HepG2 (cell line): ENCODE results near the gene ZG16. TPM values are rescaled to one million over a fixed set of nuclear protein-coding genes. Genes with fewer than 3 reads are reported as not detected.

ENCODE experiments used
- HDAC1 ChIP-seq: sonication (generic); formaldehyde crosslinking; IDR thresholded peaks from 2 replicates; pipeline ENCODE4 v1.5.1; 2020; ENCODE audit warnings: mild to moderate bottlenecking, missing genetic modification reagents
- HNF4A ChIP-seq: sonication (generic); formaldehyde crosslinking; IDR thresholded peaks from 2 replicates; pipeline ENCODE4 v1.4.0; 2020; ENCODE audit warnings: missing genetic modification reagents
- IKZF1 ChIP-seq: fragments of 450-650 bp; IDR thresholded peaks from 2 replicates; pipeline ENCODE4 v1.7.1; 2016
- MAZ ChIP-seq, 2 experiments: sonication (generic) in 1 of 2; formaldehyde crosslinking in 1 of 2; IDR thresholded peaks; 2 replicates each; pipeline versions ENCODE4 v1.5.0 to v1.6.1; 2012 to 2020; ENCODE audit warnings: low read depth in 2 of 2, mild to moderate bottlenecking in 2 of 2, borderline replicate concordance in 1 of 2, improper control_type of control experiment in 1 of 2, low read length in 1 of 2, missing genetic modification reagents in 1 of 2, moderate library complexity in 1 of 2
- MXI1 ChIP-seq: IDR thresholded peaks from 3 replicates; pipeline ENCODE4 v1.6.1; 2012; ENCODE audit warnings: low read depth, low read length, inconsistent platforms, borderline replicate concordance
- NR2F6 ChIP-seq, 2 experiments: IDR thresholded peaks; 2 replicates each; pipeline ENCODE4 v1.6.1; 2016; ENCODE audit warnings: antibody characterized with exemption in 1 of 2, mild to moderate bottlenecking in 1 of 2
- RFXAP ChIP-seq: sonication (generic); formaldehyde crosslinking; IDR thresholded peaks from 2 replicates; pipeline ENCODE4 v1.4.0; 2020; ENCODE audit warnings: missing genetic modification reagents, borderline replicate concordance
- RORA ChIP-seq: sonication (generic); formaldehyde crosslinking; IDR thresholded peaks from 2 replicates; pipeline ENCODE4 v1.5.0; 2020; ENCODE audit warnings: mild to moderate bottlenecking, missing genetic modification reagents, moderate library complexity
- SALL1 ChIP-seq: sonication (generic); formaldehyde crosslinking; IDR thresholded peaks from 2 replicates; pipeline ENCODE4 v1.8.0; 2022; ENCODE audit warnings: mild to moderate bottlenecking, missing genetic modification reagents
- ZIK1 ChIP-seq: sonication (generic); formaldehyde crosslinking; IDR thresholded peaks from 2 replicates; pipeline ENCODE4 v1.5.0; 2020; ENCODE audit warnings: mild to moderate bottlenecking, low read depth, missing genetic modification reagents, borderline replicate concordance
- ZNF136 ChIP-seq: sonication (generic); formaldehyde crosslinking; IDR thresholded peaks from 2 replicates; pipeline ENCODE4 v1.8.1; 2022; ENCODE audit warnings: low read depth, mild to moderate bottlenecking, moderate library complexity, missing genetic modification reagents
- ZNF18 ChIP-seq: sonication (generic); formaldehyde crosslinking; IDR thresholded peaks from 2 replicates; pipeline ENCODE4 v1.8.0; 2022; ENCODE audit warnings: mild to moderate bottlenecking, missing genetic modification reagents; ENCODE audit not compliant: insufficient replicate concordance
- ZNF205 ChIP-seq: IDR thresholded peaks from 2 replicates; pipeline ENCODE4 v1.6.1; 2018; ENCODE audit warnings: missing biosample characterization, missing genetic modification reagents
- ZNF280D ChIP-seq: sonication (generic); formaldehyde crosslinking; IDR thresholded peaks from 2 replicates; pipeline ENCODE4 v1.5.1; 2020; ENCODE audit warnings: mild to moderate bottlenecking, missing genetic modification reagents
- ZNF446 ChIP-seq: sonication (generic); formaldehyde crosslinking; IDR thresholded peaks from 2 replicates; pipeline ENCODE4 v1.5.0; 2020; ENCODE audit warnings: mild to moderate bottlenecking, missing genetic modification reagents
- ZNF616 ChIP-seq: sonication (generic); formaldehyde crosslinking; IDR thresholded peaks from 2 replicates; pipeline ENCODE4 v1.5.0; 2020; ENCODE audit warnings: low read depth, mild to moderate bottlenecking, missing genetic modification reagents
- ZNF619 ChIP-seq: sonication (generic); formaldehyde crosslinking; IDR thresholded peaks from 2 replicates; pipeline ENCODE4 v1.4.0; 2020; ENCODE audit warnings: mild to moderate bottlenecking, missing genetic modification reagents
- ZNF652 ChIP-seq: IDR thresholded peaks from 2 replicates; pipeline ENCODE4 v1.6.1; 2016; ENCODE audit warnings: low read depth, borderline replicate concordance
- ZNF672 ChIP-seq: sonication (generic); formaldehyde crosslinking; IDR thresholded peaks from 2 replicates; pipeline ENCODE4 v1.8.1; 2022; ENCODE audit warnings: missing genetic modification reagents
- polyA plus RNA-seq, 8 experiments: library from polyadenylated mRNA; depleted of rRNA in 3 of 8; stranded (reverse) in 7 of 8; unstranded in 1 of 8; fragments of >200 nt; fragmentation: Illumina TruSeq in 4 of 8; extraction: Trizol in 4 of 8; gene quantifications; 2 replicates each; pipeline versions ENCODE4 v1.2.1 to v1.2.3, GENCODE V29; 2011 to 2016; ENCODE audit warnings: low read depth in 4 of 8, missing spikeins in 1 of 8, mixed read lengths in 1 of 8; ENCODE audit not compliant: insufficient read depth in 1 of 8
- total RNA-seq, 5 experiments: library from RNA; depleted of rRNA; stranded (reverse); fragments of >200 nt; fragmentation: Illumina TruSeq; extraction: Trizol; gene quantifications; 2 replicates each; pipeline ENCODE4 v1.2.3, GENCODE V29; 2016; ENCODE audit warnings: low read depth in 1 of 5
- TF ChIP-seq, protein P1 (sequence below): sonication (generic); formaldehyde crosslinking; IDR thresholded peaks from 2 replicates; pipeline ENCODE4 v1.5.0; 2020; ENCODE audit warnings: missing genetic modification reagents, mild to moderate bottlenecking, borderline replicate concordance

ZG16 gene
- total and polyA plus RNA-seq, 2 of the 13 experiments (the other 11 are each of a cell fraction or from before 2014, with no cell fraction given) = 0.04 to 0.07 TPM

GRCh38 chr16:29765167-29766032 lies 12.7 kb upstream of the ZG16 start (continued):
- peak; percentile 97 for TF ChIP-seq ZNF280D
- TF ChIP-seq ZIK1 = peak; percentile 78
- TF ChIP-seq, protein P1, sequence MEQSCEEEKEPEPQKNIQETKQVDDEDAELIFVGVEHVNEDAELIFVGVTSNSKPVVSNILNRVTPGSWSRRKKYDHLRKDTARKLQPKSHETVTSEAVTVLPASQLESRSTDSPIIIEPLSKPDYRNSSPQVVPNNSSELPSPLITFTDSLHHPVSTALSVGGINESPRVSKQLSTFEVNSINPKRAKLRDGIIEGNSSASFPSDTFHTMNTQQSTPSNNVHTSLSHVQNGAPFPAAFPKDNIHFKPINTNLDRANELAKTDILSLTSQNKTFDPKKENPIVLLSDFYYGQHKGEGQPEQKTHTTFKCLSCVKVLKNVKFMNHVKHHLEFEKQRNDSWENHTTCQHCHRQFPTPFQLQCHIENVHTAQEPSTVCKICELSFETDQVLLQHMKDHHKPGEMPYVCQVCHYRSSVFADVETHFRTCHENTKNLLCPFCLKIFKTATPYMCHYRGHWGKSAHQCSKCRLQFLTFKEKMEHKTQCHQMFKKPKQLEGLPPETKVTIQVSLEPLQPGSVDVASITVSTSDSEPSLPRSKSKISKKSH (CRISPR knock-in tag) = peak; percentile 59; the same call in 1 of the 2 replicates
- no peak for TF ChIP-seq ZNF446 (CRISPR knock-in tag)
- TF ChIP-seq HDAC1 (CRISPR knock-in tag) = peak; percentile 99
- no peak for TF ChIP-seq IKZF1
- peak; percentile 94; the same call in 1 of the 2 replicates for TF ChIP-seq ZNF619 (CRISPR knock-in tag)
- TF ChIP-seq ZNF652 (CRISPR knock-in tag) = peak; percentile 64; the same call in 1 of the 2 replicates
- TF ChIP-seq NR2F6 (IDR thresholded peaks at IDR 0.05) = peak; percentile 90
- peak; percentile 97 for TF ChIP-seq NR2F6 (CRISPR knock-in tag; IDR thresholded peaks at IDR 0.05)
- TF ChIP-seq RORA (CRISPR knock-in tag) = no peak
- TF ChIP-seq ZNF672 = no peak
- peak; percentile 98 for TF ChIP-seq HNF4A (CRISPR knock-in tag)
- peak; percentile 99 for TF ChIP-seq SALL1 (CRISPR knock-in tag)
- peak; percentile 54; the same call in 1 of the 2 replicates for TF ChIP-seq ZNF205 (CRISPR knock-in tag)
- peak; percentile 46; the same call in 1 of the 3 replicates for TF ChIP-seq MXI1
- no peak for TF ChIP-seq ZNF18 (CRISPR knock-in tag)
- peak; percentile 64; the same call in 1 of the 2 replicates for TF ChIP-seq ZNF136 (CRISPR knock-in tag)
- TF ChIP-seq ZNF616 (CRISPR knock-in tag) = 0 out of 2 replicates have a peak, but pooled peaks have one; percentile 39
- peak; percentile 91 for TF ChIP-seq RFXAP (CRISPR knock-in tag)
- no peak for TF ChIP-seq MAZ (IDR thresholded peaks at IDR 0.05; ENCODE audit: borderline replicate concordance, low read depth, low read length)
- peak; percentile 60; the same call in 1 of the 2 replicates for TF ChIP-seq MAZ (CRISPR knock-in tag; IDR thresholded peaks at IDR 0.05; ENCODE audit: low read depth)
